NOMO-1 treated with dmso at 0.1 percent for 144 hours (cell line): ENCODE results near the gene CD84.
A peak's percentile ranks its signal among the peaks of the same experiment; 100 is the strongest.
"Not testable (repeated sequence)": the region's sequence is repeated elsewhere in the genome, so short reads cannot be mapped to it uniquely, and the experiment has no call there.

Experiments
- DNase-seq: peaks from one replicate; lab custom pipeline; 2025; ENCODE audit not compliant: unreplicated experiment; lab: John Stamatoyannopoulos, UW

CD84 gene

DNA sequence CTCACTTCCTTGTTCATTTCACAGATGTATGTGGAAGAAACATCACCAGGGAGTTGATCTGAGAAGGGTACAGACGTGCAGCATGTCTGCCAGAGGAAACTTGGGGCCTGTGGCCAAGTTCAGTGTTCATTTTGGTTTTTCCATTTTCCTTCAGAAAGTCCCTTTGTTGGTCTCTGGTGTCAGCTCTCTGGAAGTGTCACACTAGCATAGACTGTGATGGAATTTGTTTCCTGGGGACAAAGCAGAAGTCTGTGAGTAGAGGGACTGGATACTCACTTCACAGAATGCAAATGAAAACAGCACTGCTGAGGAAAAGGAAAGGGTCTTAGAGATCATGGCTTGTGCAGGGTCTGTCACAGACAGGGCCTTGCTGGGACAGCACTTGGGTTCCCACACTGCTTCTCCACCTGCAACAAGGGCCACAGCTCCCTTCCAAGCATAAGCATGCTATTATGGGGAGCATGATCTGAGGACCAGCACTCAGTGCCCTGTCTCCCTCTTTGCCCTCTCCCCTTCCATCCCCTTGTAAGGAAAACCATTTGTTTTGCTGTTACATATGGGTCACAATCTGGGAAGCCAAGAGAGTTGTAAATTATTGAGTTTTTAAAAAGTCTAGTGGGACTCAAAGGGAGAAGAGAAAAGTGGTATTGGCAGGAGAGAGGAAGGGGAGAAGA lies 31.4 kb upstream of the CD84 start:
- no peak for DNase-seq

DNA sequence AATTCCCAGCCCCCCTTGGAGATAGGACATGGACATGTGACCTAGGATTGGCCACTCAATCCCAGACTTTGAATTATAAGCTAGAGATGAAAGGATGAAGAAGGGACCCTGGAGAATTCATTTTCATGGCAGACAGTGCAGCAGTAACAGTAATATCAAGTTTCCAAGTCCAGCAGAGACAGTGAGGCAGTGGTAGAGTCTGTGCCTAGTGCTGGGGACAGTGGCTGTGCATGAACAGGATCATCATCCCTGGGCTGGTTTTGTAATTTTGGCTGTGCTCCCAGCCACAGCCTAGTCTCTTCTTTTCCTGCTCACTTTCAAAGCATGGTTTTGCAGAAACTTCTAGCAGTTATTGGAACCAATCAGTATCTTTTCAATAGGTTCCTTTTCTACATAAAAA lies 29.6 kb upstream of the CD84 start:
- no peak for DNase-seq

DNA sequence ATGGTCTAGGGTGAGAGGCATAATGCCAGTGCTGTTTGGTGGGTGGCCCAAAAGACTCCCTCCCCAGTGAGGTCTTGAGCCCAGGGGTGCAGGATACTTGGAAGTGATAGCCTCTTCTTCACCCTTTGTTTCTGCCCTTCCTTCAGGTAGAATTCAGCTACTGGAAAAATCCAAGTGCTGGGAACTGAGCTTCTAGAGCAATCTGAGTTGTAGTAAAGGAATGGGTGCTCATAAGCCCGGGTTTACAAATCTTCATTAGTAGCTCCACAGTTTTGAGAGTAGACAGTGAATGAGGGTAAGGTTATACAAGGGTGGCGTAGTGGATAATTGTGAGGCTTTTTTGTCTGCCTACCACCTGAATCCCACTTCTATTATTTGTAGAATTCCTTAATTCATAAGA lies 29.2 kb upstream of the CD84 start:
- DNase-seq, result no peak

DNA sequence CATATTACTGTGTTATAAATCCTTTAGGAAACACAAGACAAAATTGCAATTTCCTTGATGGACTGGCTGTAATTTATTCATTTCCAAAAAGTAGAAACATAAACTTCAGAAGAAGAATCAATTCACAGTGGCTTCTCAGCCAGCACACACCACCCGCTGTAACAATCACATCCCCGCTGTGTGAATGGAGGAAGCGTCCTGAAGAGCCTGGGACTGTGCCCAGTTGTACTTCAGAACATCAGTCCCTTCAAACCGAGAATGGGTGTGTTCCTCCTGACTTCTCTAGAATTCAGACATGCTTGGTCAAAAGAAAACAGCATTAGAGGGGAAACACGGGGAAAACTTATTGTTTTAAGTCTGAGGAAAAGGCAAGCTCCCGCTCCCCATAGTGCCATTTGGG lies 28.8 kb upstream of the CD84 start:
- no peak for DNase-seq

DNA sequence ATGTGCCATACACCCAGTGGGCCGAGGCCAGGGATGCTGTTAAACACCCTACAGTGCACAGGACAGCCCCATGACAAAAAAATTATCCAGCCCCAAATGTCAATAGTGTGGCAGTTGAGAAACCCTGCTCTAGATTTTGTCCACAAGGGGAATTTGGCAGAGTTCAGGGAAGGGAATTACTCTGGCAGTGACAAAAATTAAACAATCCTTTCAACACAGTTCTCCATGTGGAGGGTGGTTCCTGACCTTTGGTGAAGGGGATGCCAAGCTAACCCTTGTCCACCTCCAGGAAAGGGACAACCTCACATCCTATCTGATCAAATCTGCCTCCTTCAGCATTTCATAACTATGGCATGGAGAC lies 28.4 kb upstream of the CD84 start:
- DNase-seq, result no peak

DNA sequence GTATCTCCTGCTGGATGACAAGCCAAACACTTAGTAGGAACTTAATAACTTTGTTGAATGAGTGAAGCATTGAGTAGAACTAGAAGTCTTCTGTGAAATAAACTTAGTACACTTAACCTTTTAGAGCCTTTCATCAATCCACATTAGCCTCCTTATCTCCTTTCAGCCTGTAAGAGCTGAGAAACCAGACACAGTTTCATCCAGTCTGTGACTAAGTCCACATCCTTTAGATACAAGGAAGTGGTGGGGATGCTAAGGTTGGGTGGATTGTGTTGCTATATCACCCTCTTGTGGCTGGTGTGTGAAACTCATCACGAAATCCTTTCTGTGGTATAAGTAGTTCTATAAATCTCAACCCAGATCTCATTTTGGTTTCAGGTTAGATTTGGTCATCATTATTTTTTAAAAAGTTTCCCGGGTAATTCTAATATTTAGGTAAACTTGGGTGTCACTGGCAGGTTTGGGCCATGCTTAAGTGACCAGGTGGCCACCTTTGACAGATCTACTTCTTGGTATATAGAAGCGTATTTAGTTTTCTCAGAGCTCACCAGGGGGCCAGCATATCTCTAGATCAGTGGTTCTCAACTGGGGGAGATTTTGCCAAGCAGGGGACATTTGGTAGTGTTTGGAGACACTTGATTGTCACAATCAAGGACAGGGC lies 27.8 kb upstream of the CD84 start:
- DNase-seq, result peak; percentile 59

DNA sequence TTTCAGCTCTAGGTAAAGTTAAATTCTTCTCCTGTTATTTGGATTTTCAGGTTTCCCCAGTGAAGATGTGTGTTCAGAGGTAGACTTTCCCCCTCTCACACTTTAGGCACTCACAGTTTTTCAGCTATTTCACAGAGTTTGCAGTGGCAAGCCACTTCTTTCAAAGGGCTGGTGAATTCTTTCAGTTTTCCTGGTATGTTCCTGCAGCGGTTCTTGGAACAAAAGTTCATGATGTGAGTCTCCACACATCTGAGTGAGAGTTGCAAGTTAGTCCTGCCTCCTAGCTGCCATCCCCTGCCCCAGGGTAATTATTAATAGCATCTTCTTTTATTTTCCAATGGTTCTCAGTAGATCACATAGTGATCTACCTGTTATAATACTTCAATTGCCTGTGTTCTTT lies 27.3 kb upstream of the CD84 start:
- DNase-seq, result no peak

DNA sequence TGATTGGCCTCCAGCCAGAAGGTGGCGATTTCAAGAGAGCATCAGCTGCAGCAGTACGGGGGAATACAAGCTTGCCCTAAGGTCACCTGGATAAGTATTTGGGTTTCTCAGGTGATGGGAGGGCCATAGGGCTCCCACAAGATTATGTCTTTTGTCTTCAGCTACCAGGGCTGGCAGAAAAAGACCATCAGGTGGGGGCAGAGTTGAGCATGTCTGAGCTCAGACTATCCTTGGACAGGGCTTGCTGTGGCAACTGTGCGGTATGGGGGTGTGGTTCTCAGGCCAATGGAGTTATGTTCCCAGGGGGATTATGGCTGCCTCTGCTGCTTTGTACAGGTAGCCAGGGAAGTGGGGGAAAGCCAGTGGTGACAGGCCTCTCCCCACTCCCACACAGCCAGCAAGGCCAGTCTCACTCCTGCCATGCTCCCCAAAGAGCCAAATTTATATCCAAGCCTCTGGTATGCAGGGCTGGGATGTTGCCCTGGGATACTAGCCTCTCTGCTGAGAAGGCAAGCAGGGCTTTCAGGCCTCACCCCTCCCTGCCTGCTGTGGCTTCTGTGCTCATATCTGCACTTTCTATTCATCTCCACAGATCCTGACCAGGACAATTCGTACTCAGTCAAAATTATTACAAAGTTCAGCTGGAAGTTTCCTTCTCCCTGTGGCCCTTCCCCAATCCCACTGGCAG lies 26.6 kb upstream of the CD84 start:
- no peak for DNase-seq

DNA sequence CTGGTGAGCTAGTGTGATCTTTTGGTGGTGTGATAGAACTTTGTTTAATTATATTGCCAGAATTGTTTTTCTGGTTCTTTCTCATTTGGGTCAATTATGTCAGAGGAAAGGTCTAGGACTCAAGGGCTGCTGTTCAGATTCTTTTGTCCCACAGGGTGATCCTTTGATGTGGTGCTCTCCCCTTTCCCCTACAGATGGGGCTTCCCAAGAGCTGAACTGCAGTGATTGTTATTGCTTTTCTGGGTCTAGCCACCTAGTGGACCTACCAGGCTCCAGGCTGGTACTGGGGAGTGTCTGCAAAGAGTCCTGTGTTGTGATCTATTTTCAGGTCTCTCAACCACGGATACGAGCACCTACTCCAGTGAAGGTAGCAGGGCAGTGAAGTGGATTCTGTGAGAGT lies 25.9 kb upstream of the CD84 start:
- DNase-seq, result no peak

DNA sequence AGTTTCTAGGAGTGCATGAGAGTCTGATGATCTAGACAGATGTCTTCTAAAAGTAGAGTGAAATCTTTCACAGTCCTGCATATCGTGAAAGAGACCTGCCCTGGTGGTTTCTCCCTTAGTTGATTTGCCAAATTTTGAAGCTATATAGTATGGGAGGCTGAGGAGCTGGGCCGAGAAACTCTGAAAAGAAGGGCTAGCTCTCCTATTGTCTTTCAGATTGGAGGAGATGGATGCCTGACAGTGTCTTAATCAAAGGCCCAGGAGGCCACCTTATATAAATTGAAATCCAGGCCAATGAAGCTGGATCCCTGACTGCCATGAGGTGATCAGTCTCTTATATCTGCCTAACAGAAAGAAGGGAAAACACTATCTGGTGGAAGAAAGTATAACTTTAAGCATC lies 18.4 kb upstream of the CD84 start:
- no peak for DNase-seq

DNA sequence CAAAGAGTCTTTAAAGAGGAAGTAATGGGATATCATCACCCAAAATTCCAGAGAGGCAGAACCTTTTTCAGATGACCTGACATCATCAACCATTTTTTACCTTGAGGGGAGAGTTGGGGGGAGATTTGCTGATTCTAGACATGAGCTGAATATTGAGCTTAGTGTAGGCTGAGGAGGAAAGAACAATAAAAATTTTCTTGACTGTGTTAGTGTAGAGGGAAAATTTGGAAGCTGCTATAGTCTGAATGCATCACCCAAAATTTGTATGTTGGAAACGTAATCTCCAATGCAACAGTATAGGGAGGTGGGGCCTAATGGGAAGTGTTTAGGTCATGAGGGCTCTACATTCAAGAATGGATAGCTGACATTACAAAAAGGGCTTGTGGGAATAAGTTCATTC lies 17.8 kb upstream of the CD84 start:
- no peak for DNase-seq

DNA sequence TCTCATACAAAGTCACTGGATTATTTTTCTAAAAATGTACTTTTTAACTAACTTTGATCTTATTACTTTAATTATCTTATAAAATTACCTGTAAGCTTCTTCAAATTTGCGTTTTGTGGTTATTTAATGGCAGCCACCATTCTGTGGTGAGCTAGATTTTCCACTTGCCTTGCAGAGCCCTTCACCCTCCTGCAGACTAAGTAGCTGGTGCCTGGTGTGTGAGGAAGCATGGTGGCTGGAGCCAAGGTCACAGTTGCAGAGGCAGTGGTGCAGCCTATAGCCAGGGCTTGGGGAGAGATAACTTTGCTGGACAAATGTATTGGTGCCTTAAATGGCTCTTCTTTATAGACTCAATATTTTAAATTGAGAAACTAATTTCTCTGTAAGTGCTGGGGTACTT lies 11.2 kb upstream of the CD84 start:
- no peak for DNase-seq

DNA sequence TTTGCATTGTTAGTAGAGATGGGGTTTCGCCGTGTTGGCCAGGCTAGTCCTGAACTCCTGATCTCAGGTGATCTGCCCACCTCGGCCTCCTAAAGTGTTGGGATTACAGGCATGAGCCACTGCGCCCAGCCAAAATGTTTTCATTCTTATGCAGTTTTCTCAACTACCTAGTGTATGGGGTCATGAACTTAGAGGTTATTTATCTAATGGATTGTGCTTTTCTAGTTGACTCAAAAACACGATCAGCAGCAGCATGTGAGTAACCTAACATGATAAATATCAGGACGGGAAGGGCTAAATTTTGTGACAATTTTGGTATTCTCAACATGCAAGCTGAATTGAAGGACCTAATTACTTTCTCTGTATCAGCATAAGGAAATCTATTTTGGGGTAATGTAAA lies 9.2 kb upstream of the CD84 start:
- no peak for DNase-seq

DNA sequence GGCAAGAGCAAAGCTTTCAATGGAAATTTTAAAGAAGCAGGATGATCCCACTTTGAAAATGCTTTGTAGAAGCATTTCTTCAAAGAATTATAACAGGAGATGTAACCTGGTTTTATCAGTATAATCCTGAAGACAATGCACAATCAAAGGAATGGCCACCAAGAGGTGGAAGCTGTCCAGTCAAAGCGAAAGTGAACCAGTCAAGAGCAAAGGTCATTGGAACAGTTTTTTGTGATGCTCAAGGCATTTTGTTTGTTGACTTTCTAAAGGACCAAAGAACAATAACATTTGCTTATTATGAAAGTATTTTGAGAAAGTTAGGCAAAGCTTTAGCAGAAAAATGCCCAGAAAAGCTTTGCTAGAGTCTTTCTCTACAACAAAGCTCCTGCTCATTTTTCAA lies 5.5 kb upstream of the CD84 start:
- no peak for DNase-seq

DNA sequence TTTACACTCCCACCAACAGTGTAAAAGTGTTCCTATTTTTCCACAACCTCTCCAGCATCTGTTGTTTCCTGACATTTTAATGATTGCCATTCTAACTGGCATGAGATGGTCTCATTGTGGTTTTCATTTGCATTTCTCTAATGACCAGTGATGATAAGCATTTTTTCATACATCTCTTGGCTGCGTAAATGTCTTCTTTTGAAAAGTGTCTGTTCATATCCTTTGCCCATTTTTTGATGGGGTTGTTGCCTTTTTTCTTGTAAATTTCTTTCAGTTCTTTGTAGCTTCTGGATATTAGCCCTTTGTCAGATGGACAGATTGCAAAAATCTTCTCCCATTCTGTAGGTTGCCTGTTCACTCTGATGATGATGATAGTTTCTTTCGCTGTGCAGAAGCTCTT lies 3.7 kb upstream of the CD84 start:
- not testable (repeated sequence) for DNase-seq

DNA sequence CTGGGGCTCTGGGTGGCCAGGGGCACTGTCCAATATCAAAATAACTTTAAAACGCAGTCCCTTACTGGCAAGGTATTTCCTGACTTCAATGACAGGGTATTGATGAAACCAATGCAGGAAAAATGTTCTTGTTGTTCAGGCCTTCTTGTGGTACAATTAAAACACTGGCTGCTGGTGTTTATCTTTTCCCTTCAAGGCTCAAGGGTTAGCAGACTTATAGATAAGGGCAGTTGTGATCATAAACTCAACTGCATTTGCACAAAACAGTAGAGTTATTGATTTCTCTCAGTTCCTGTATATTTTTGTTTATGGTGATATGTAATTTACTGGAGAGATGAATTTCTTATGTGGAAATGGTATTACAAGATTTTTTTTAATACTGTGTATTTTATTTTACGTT lies 2.7 kb upstream of the CD84 start:
- no peak for DNase-seq

DNA sequence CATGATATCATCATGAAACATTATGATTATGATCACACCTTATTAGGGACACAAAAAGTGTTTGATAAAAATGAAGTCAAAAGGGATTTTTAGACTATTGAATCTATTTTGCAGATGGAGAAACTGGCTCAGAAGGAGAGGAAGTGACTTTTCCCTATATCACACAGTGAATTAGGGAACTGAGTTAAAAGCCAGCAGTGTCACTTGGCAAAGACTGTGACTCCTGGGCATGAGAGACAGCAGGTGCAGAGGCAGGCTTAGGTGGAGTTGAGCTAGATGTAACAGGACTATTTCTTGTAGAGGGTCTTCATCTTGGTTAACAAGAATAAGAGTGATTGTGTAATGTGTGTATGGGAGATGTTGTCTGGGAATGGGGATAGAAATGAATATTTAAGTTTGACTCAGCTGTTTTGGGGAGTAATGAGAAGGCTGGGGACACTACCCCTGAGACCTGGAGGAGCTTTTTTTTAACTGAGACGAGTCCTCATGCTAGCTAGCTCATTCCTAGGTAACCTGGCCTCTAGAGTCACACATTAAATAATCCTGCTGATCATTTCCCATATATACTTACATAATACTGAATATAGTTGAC lies 1.0 kb upstream of the CD84 start:
- DNase-seq, result no peak

DNA sequence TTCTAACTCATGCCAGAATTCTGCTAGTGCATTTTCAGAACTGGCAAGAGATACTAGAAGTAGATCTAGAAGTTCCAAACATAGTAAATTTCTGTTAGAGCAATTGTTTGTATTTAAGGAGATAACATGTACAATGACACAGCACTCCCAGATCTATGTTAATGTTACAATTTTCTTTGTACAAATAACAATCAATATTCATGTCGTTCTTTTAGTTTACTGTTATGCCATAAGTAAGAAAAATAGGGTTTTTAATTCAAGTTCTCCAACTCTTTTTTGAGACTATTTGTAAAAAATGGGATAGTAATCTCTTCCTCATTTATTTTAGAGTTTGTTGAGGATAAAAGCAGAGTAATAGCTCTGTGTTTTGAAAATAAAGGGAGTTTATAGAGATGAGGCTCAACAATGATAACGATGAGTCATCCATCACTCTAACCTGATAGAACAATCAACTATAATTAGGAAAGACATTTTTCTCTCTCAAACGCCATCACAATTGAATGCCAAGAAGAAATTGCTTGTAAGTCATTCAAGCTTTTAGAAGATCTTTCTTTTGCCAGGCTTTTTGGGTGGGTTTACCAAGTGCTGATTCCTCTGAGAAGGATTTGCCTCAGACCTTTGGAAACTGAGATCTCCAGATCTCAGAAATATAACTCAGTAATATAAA lies 638 bp downstream of the CD84 start:
- DNase-seq, result no peak

DNA sequence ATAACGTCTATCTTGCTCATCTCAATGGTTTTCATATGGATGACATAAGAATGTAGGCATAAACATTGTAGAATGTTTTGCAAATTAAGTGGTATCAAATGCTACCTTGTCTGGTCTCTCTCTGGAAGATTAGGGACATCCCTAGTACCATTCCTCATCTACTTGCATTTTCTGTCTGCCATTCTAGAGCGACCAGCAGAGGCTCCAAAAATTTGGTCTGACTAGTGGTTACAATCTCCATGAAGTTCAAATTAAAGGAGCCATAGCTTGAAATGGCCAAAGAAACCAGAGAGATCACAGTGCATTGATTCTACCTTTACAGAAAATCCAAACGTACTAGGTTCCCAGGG lies 1.1 kb downstream of the CD84 start:
- DNase-seq, result no peak

DNA sequence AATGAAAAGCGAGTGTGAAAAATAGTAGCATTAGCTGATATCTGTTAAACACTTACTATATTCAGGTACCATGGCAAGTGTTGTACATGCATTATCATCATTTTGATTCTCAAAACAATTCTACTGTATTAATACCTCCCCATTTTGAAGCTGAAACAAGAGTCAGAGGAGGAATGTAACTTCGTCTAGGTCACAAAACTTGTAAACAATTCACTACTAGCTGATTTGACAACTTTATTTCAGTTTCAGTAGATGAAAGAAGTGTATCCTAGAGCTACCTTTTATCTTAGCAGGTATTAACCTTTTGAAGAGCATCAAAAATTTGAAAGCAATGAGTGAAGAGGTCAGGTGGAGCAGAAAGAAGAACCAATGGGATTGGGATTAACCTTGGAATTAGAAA lies 1.6 kb downstream of the CD84 start:
- DNase-seq, result no peak

DNA sequence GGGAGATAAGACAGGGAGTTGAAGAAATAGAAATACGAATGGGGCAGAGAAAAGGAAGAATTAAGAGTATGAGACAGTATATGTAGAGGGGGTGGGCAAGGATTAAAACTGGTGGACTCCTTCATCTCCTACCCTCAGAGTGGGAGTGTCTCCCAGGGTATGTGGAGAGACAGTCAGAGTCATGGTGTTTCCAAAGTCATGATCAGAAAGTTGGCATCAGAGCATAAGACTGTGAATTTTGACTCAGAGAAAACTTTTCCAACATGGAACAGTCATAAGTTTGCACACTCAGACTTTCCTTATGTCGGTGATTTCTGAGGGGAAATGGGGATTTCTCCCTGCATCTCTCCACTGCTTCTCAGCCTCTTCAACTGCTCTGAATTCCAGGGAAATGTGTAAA lies 2.4 kb downstream of the CD84 start:
- no peak for DNase-seq

DNA sequence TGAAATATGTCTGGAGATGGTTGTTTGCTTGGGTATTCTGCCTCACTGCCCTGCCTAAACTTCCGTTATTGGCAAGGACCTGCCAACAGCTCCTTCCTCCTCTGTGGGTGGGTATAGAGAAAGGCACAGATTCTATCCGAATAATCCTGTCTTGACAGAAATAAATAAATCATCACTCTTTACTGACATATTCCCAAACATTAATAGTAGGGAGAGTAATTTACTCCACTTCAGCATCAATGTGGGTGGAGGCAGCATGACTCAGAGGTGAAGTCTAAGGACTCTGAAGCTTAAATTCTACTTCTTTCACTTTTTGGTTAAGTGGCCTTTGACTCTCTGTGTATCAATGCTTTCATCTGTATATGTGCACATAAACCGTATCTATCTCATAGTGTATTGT lies 2.9 kb downstream of the CD84 start:
- DNase-seq, result no peak
